ENCODE data around the gene LIN7A.
"Not testable (repeated sequence)": the region's sequence is repeated elsewhere in the genome, so short reads cannot be mapped to it uniquely, and the experiment has no call there.

LIN7A gene

DNA sequence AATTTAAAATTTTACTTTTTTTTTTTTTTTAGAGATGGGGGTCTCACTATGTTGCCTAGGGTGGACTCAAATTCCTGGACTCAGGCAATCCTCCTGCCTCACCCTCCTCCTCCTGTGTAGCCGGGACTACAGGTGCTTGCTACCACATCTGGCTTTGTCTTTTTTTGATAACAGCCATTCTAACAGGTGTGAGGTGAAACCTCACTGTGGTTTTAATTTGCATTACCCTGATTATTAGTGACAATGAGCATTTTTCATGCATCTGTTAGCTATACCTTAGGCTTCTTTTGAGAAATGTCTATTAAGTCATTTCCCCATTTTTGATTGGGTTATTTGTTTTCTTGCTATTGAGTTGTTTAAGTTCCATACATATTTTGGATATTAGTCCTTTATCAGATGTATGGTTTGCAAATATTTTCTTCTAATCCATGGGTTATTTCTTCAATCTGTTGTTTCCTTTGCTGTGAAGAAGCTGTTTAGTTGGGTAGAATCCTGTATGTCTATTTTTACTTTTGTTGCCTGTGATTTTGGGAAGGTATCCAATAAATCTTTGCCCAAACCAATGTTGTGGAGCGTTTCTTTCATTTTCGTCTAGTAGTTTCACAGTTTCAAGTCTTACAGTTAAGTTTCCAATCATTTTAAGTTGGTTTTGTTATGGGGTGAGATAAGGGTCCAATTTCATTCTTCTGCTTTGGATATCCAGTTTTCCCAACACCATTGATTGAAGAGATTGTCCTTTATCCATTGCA, 134.9 kb downstream of the LIN7A start:
- no peak for DNase-seq

DNA sequence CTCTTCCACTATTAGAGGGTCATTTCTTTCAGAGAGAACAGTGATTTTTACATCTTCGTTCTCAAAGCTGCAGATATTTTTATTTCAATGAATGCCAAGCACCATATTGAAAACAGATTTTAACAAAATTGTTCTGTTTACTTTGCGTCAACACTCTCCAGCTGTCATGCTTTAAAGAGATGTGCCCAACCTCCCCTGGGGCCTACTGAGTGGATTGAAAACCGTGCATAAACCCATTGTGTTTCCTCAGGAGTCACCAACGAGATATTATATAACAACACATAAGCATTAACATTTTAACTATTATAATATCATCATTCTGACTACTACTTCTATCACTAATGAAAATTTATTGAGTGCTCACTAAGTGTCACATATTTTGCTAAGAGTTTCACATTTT, 139.5 kb downstream of the LIN7A start:
- no peak for DNase-seq

DNA sequence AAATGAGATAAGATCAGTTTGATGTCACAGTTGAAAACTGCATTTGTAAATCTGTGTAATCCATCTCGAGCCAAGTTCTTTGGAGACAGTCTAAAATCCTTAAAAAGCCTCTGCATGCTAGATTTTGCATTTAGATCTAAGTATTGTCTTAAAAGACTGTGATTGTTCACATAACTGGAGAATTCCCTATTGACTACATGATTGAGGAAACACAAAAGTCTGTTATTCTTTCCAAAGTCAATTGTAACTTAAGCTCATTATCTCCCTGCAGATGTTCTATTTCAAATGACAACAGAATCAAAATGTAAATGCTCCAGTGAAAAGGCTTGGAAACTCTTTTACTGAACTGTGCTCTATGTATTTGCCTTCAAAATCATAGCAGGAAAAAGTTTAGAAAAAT, 143.2 kb downstream of the LIN7A start:
- no peak for DNase-seq

- no peak for DNase-seq
Measured at GRCh38 chr12:80792861-80793260, 144.9 kb downstream of the LIN7A start.

DNA sequence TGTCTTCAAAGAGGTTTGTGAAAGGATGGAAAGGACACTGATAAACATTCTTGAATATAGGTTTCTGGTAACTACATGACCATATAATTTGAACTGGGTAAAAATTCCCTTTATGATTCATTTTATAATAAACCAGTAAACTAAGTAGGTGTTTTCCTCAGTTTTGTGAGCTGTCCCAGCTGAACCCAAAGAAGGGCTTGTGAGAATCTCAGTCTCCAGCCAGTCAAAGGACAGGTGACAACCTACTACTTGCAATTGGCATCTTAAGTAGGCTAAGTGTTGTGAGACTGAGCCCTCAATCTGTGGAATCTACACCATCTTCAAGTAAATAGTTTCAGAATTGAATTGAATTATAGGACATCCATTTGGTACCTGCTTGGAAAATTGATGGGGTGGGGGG, 145.9 kb downstream of the LIN7A start:
- DNase-seq = no peak

GRCh38 chr12:80788407-80788806, 149.3 kb downstream of the LIN7A start:
- DNase-seq = not testable (repeated sequence)

DNA sequence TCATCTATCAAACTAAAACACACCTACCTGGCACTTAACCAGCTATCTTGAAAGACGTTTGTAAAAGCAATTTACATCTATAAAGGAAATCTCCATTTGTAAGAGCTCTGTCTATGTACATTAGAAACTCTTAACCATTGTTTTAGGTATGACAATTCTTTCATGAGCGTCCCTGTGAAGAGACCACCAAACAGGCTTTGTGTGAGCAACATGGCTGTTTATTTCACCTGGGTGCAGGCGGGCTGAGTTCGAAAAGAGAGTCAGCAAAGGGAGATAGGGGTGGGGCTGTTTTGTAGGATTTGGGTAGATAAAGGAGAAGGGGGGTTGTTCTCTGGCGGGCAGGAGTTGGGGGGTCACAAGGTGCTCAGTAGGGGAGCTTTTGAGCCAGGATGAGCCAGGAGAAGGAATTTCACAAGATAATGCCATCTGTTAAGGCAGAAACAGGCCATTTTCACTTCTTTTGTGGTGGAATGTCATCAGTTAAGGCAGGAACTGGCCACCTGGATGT, 154.7 kb downstream of the LIN7A start:
- DNase-seq = not testable (repeated sequence)

DNA sequence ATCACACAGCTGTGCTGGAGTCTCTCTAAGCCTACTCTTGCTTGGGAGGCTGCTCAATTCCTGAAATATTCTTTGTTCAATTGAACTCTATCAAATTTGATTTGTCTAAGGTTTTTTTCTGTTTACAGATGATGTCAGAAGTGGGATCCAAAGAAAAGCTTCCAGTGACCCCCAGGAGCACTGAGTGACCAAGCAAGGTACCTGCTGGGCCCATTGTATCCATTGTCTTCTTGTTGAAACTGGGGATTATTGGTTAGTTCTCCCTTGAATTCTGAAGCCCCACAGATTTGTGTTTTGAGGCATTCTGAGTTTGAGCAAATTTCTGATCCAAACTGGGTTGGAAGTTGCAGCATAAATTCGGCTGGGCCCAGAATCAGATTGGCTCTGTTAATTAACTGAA, 156.4 kb downstream of the LIN7A start:
- no peak for DNase-seq

- no peak for DNase-seq
Measured at GRCh38 chr12:80780746-80781145, 157.0 kb downstream of the LIN7A start.

GRCh38 chr12:80778005-80778541, 159.7 kb downstream of the LIN7A start:
- DNase-seq = no peak

GRCh38 chr12:80777587-80777986, 160.1 kb downstream of the LIN7A start:
- DNase-seq = no peak

DNA sequence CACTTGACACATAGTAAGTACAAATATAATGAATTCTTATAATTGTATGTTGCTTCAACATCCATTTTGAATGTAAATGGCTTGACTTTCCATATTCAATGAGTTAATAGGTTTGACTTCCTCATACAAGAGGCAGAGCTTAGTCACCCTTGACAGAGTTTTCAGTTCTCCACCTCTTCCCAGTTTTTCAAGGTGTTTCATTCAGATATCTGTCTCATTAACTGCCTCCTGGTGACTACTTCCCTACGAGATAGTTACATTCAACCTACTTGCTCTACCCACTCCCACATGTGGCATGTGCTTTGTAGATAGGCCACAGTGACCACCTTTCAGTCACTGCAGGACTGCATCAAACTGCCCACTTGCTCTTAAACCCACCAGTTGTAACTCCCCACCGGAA, 161.0 kb downstream of the LIN7A start:
- DNase-seq = no peak

DNA sequence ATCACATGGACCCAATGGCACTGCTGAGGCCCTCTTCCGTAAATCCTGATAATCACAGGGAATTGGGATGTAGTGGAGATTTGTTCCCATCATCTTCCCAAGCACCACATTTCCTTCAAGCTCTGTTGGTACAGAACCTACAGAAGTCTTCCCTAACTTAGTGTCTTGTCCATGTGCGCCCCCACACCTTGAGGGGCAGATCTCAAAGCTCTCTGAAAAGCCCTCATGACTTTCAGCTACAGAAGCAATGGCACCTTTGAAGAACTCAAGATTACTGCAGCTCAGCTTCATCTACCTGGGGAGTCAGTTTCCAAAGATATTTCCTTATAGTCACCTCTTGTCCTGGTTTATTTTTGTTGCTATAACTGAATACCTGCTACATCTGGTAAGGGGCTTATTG, 166.8 kb downstream of the LIN7A start:
- DNase-seq = no peak

DNA sequence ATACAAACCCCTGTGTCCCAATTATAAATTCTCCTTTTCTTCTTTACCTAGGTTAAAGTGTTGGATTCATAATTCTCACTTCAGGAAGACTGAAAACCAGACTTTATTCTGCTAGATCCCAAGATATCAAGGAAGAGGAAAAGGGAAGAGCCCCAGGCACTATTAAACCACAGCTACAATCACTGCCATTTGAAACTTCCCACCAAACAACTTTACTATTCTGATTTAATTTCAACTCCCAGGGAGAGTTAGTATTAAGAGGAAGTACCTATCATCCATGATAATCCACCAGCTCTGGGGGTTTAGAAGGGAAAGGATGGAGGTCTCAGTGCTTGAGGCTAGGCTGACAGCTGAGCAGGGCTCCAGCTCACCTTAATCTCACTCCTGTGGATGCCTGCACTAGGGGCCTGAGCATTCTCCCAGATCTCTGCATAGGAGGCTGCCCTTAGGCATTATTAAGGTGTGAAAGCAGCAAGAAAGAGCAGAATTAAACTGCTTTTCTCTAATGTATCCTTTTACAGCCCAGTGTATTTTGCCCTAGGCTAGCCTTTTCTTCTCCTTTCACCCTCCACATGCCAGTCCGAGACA, 168.1 kb downstream of the LIN7A start:
- no peak for DNase-seq

DNA sequence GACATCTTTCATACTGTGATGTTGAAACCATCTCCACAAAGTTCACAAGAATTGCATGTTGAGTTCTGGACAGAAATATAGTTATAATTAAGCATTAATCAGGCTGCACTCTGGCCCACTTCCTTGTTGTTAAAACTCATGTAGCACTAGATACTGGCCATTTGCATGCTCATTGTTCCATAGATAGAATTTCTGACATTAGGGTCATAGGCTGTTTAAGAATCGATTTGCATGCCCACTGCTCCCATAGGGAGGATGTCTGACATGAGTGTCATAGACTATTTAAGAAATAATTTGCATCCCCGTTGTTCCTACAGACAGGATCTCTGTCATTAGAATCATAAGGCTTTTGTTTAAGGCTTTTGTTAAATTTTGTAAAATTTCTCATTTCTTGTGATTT, 170.8 kb downstream of the LIN7A start:
- DNase-seq = no peak

GRCh38 chr12:80766210-80766609, 171.5 kb downstream of the LIN7A start:
- no peak for DNase-seq

DNA sequence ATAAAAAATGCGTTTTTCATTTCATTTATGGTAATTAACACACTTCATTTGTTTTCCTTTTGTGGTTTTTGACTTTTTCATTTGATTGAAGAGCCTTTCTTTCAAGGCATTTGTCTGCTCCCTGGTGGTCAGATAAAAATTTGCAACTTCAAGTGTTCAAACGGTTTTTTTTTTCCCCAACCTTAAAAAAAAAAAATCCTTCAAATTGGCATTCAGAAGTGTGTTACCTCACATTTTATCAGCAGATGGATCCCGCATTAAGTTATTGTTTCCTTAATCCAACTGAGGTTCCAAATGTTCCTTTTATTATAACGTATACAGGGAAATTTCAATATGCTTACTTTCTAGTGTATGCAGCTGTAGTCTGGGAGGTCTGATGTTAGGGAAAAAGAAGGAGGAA, 173.9 kb downstream of the LIN7A start:
- no peak for DNase-seq

- DNase-seq = no peak
Measured at GRCh38 chr12:80761838-80762237, 175.9 kb downstream of the LIN7A start.

GRCh38 chr12:80756875-80757274, 180.9 kb downstream of the LIN7A start:
- DNase-seq = no peak

DNA sequence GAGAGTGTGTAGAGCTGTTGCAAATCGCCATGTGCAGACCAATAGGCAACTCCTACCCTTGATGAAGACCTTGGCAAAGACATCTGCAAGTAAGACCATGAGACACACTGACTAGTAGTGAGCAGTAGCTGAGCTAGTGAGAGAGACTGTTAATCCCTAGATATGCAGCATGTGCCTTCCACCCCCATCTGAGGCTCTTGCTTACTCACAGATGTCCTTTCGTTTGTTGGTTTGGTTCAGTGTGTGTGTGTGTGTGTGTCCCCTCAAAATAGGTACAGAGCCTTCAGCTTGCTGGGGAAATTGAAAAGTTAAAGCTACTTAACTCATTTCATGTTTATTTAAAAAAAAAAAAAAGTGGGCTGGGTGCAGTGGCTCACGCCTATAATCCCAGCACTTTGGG, 183.5 kb downstream of the LIN7A start:
- no peak for DNase-seq

- DNase-seq = no peak
Measured at GRCh38 chr12:80752464-80752863, 185.3 kb downstream of the LIN7A start.

DNA sequence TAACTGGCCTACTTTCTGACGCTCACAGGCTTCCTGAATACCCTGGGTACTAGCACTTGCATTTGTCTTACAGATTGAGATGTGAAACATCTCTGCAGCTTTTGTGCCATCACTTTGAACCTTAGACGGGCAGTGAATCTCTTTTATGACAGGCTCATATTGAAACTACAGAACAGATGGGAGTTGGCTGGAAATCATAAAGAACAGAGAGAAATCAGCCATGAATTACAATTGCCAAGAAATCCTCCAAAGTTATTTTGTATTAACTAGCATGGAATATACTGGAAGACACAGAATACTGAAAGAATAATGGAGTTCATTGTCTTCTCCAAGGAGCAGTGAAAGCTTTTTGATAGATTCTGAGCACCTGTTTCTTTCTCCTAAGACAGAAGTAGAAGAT, 188.3 kb downstream of the LIN7A start:
- no peak for DNase-seq

- no peak for DNase-seq
Measured at GRCh38 chr12:80747800-80748199, 189.9 kb downstream of the LIN7A start.

GRCh38 chr12:80745851-80746505, 191.8 kb downstream of the LIN7A start:
- DNase-seq = no peak
